Testis (tissue), 2 donors: ENCODE measurements around the gene ZC3H4.

Experiments
- CTCF ChIP-seq, 3 experiments: fragments of 450-650 bp in 2 of 3; fragments of 200-600 bp in 1 of 3; sonication (generic) in 1 of 3; IDR thresholded peaks; one replicate each; pipeline ENCODE4 v1.5.1; 2016 to 2019; ENCODE audit warnings: antibody characterized with exemption in 3 of 3, mild to moderate bottlenecking in 2 of 3, moderate library complexity in 1 of 3
- POLR2A ChIP-seq: fragments of 450-650 bp; IDR thresholded peaks from one replicate; pipeline ENCODE4 v1.6.1; 2017; ENCODE audit warnings: antibody characterized with exemption, mild to moderate bottlenecking, moderate library complexity

GRCh38 chr19:47125669-47125938, 12.0 kb upstream of the ZC3H4 start:
- no peak for TF ChIP-seq CTCF (IDR thresholded peaks at IDR 0.05)
- no peak for TF ChIP-seq POLR2A
